SJCRH30 (cell line): Measurements from ENCODE around the gene SYNE3. TPM values are rescaled to one million over a fixed set of nuclear protein-coding genes. Genes with fewer than 3 reads are reported as not detected.
A peak's percentile ranks its signal among the peaks of the same experiment; 100 is the strongest.

Experiments
- DNase-seq, 2 experiments: peaks; one replicate each; pipeline ENCODE4 v3.0.0-alpha.2; 2015 to 2020
- H3K27ac ChIP-seq: fragments of 250-450 bp; sonication (Bioruptor Pico); 2 replicates; pipeline ENCODE4 v1.5.1; 2020; ENCODE audit warnings: mild to moderate bottlenecking, moderate library complexity
- H3K27me3 ChIP-seq: fragments of 250-450 bp; sonication (Bioruptor Pico); 2 replicates; pipeline ENCODE4 v1.5.1; 2020; ENCODE audit warnings: mild to moderate bottlenecking, moderate library complexity
- H3K36me3 ChIP-seq: fragments of 250-450 bp; sonication (Bioruptor Pico); 2 replicates; pipeline ENCODE4 v1.5.1; 2020; ENCODE audit warnings: mild to moderate bottlenecking, moderate library complexity
- H3K4me1 ChIP-seq: fragments of 250-450 bp; sonication (Bioruptor Pico); 2 replicates; pipeline ENCODE4 v1.5.1; 2020; ENCODE audit warnings: mild to moderate bottlenecking, moderate library complexity
- H3K4me3 ChIP-seq: fragments of 250-450 bp; sonication (Bioruptor Pico); 2 replicates; pipeline ENCODE4 v1.5.1; 2020; ENCODE audit warnings: mild to moderate bottlenecking, moderate library complexity
- H3K9me3 ChIP-seq: fragments of 250-450 bp; sonication (Bioruptor Pico); replicated peaks from 2 replicates; pipeline ENCODE4 v1.5.1; 2020; ENCODE audit warnings: mild to moderate bottlenecking, moderate library complexity
- total RNA-seq: library from RNA; depleted of rRNA; stranded (reverse); fragments of >200 nt; shearing (Covaris generic); gene quantifications from 2 replicates; pipeline ENCODE4 v1.2.3, GENCODE V29; 2014

Gene SYNE3
- total RNA-seq, 1 experiment from 2014 or later = 34.5 TPM

DNA sequence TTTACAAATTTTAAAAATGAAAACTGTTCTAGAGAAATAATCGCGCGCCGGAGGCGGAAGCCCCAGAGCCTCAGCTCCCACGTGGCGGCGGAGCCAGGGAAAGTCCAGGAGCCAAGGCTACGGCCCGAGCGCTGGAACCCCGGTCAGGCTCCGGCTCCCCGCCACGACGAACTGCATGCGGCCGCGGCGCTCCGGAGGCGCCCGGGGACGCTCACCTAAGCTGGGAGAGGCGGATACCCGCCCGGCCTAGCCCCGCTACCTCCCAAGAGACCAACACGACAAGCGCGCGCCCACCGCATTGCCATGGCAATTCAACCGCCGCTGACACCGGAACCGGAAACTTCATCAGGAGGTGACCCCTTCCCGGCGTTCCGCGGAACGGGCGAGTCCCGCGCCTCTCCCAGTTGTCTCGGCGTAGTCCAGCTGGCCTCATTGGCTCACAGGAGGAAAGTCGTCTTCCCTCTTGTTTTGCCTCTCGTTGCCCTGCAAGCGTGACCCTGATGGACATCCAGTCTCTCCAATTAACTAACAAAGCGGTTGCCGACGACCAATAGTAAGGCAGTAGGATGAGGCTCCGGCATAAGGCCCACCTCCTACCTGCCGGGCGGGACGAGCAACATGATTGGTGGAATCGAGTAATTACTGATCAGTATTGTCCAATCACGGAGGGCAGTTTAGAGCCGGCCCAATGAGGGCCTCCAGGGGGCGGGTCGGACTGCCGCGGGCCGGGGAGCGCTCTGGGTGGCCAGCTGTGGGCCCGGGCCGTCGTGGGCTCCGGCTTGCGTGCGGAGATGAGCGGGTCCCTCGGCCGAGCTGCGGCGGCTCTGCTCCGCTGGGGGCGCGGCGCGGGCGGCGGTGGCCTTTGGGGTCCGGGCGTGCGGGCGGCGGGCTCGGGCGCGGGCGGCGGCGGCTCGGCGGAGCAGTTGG is 18.1 kb upstream of the SYNE3 start, which contains the start of gene GLRX5:
Gene GLRX5, plus strand, starts transcription at position 752 of the 927 bp plus-strand sequence. Its CDS starts 40 bp downstream, at position 792.
- peaks cover 12% of the 10 kb centered on the region for H3K4me1 ChIP-seq
- H3K36me3 ChIP-seq = peaks cover 6% of the 10 kb centered on the region
- no peaks in the 10 kb centered on the region for H3K27me3 ChIP-seq
- H3K9me3 ChIP-seq = no peaks in the 10 kb centered on the region
- H3K4me3 ChIP-seq = peak within 1 kb of the TSS; percentile 96
- peak within 1 kb of the TSS; percentile 87 for H3K27ac ChIP-seq
- DNase-seq = peak; percentile 99

DNA sequence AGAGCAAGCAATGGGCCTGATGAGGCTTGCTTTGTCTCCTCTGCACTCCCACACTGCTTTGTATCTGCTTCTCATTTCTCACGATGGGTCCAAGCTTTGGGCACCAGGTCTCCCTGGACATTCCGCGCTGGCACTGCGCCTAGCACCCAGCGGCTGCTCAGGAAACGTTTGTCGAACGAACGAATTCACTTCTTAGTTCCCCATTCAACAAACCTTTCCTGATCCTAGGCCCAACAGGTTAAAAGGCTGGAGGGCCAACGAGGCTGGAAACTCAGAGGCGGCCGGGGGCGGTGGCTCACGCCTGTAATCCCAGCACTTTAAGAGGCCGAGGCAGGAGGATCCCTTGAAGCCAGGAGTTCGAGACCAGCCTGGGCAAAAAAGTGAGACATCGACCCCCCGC is 17.4 kb upstream of the SYNE3 start:
- no peaks in the 10 kb centered on the region for H3K27me3 ChIP-seq
- H3K36me3 ChIP-seq = peaks cover 6% of the 10 kb centered on the region
- H3K4me1 ChIP-seq = peaks cover 12% of the 10 kb centered on the region
- H3K27ac ChIP-seq = peak overlapping the region; percentile 87
- peak overlapping the region; percentile 96 for H3K4me3 ChIP-seq
- DNase-seq = no peak
- no peaks in the 10 kb centered on the region for H3K9me3 ChIP-seq

DNA sequence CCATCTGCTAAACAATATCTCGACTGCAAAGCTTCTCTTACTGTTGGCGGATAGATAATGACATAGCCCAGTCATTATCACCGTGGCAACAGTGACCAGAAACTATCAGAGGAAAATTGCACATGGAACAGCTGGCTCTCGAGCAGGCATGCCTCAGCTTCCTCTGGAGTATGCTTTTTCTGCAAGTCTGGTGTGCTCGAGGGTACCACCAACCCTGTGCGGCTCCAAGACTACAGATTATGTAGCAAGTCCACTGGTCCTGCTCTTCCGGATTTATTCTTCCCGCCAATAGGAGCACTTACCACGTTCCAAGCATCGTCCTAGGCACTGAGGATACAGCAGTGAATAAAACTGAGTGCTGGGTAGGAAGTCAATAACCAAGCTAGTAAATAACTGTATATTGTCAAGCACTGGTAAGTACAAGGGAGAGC is 17.0 kb upstream of the SYNE3 start:
- peak overlapping the region; percentile 87 for H3K27ac ChIP-seq
- H3K36me3 ChIP-seq = peaks cover 6% of the 10 kb centered on the region
- peak overlapping the region; percentile 96 for H3K4me3 ChIP-seq
- H3K4me1 ChIP-seq = peaks cover 12% of the 10 kb centered on the region
- DNase-seq = peak; percentile 56 to 68
- no peaks in the 10 kb centered on the region for H3K27me3 ChIP-seq
- H3K9me3 ChIP-seq = no peaks in the 10 kb centered on the region

DNA sequence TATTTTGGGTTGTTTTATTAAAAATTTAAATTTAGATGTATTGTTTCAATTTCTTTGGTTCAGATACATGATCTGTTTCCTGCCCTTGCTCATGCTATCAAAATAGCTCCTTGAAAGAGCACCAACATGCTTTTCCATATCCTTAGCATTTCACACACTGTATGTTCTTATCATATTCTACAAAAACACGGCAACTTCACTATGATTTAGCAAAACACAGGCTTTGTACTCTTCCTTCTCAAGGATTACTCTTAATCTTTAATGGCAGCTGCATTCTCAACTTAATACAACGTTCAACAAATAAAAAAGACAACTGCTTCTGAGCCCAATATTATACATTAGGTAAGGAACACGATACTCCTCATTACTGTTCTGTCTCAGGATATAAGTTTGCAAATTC is 15.5 kb upstream of the SYNE3 start:
- DNase-seq = no peak
- Histone ChIP-seq H3K27ac (no peak overlapping the region), H3K27me3 (no peaks in the 10 kb centered on the region), H3K4me1 (peaks cover 11% of the 10 kb centered on the region), H3K9me3 (no peaks in the 10 kb centered on the region), H3K36me3 (peaks cover 6% of the 10 kb centered on the region), H3K4me3 (peak overlapping the region; percentile 96)

DNA sequence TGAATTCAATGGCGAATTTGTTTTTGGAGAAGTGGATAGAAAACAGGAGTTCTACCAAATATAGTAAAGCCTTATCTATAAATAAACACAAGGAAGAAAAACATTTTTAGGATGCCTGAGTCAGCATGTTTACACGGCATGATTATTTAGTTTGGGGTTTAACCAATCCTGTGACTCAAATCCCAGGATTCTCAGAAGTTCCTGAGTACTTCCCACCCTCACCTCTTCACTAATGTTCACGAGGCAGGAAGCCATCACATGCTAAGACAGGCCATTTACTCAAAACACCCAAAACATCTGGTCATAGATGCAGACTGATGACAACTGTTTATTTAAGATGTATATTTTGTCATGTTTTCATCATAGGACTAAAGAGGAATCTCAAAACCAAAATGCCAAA is 15.0 kb upstream of the SYNE3 start:
- peaks cover 6% of the 10 kb centered on the region for H3K36me3 ChIP-seq
- no peaks in the 10 kb centered on the region for H3K9me3 ChIP-seq
- no peaks in the 10 kb centered on the region for H3K27me3 ChIP-seq
- H3K27ac ChIP-seq = no peak overlapping the region
- no peak for DNase-seq
- H3K4me3 ChIP-seq = no peak overlapping the region
- H3K4me1 ChIP-seq = peaks cover 10% of the 10 kb centered on the region

DNA sequence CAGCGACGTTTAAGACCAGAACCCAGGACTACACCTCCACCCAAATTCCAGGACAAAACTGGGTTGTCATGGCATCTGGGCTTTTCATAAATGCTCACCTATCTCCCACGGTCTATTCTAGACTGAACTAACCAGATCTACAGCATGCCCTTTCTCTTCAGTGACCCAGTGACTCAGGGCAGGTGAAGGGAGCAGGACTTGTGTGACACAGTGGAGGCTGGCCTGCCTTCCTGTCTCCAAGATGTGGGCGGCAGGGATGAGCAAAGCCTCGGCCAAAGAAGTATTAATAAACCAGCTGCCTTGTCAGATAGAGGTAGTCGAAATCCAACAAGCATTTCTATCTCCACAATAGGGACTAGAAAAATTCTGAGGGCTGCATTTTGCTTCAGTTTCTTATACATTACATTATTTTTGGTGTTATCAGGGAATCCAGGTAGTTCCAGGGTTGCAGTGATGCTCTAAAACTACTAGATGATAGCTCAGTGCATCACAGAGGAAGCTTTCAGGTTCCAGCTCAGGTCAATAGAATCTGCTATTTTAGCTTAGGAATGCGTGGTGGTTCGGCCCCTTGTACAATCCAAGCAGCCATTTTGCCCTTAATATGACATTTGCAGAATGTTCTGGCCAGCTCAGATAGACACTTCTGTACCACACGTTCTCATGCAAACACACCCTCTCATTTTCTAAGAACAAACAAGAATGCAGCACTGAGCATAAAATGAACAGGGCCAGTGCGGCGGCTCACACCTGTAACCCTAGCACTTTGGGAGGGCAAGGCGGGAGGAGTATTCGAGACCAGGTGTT is 14.2 kb upstream of the SYNE3 start:
- peaks cover 10% of the 10 kb centered on the region for H3K4me1 ChIP-seq
- no peak for DNase-seq
- no peak overlapping the region for H3K27ac ChIP-seq
- no peaks in the 10 kb centered on the region for H3K9me3 ChIP-seq
- H3K27me3 ChIP-seq = no peaks in the 10 kb centered on the region
- H3K36me3 ChIP-seq = peaks cover 6% of the 10 kb centered on the region
- H3K4me3 ChIP-seq = no peak overlapping the region

DNA sequence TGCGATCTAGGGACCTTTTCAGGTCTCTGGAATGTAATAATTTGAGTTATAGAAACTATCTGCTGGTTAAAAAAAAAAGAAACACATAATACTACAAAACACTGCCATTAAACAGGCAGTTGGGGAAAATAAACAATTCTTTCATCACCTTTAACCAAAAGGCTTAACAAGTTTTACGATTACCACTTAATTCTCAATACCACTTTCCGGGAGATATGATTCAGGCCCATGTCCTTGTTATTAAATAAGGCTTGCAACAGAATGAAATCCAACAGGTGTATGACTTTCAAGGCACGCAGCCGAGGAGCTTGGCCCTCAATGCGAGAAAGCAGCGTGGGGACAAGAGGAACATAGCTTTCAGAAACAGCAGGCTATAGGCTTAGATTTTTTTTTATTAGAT is 12.8 kb upstream of the SYNE3 start:
- H3K27ac ChIP-seq = no peak overlapping the region

GRCh38 chr14:95527387-95528002 is 11.0 kb upstream of the SYNE3 start:
- Histone ChIP-seq H3K4me1 (peaks cover 10% of the 10 kb centered on the region), H3K4me3 (no peak overlapping the region), H3K9me3 (no peaks in the 10 kb centered on the region), H3K36me3 (peaks cover under 1% of the 10 kb centered on the region), H3K27ac (no peak overlapping the region), H3K27me3 (no peaks in the 10 kb centered on the region)
- DNase-seq = peak; percentile 32 to 62

More for the DNA sequence above, 12.8 kb upstream of the SYNE3 start:
- Histone ChIP-seq H3K36me3 (peaks cover 6% of the 10 kb centered on the region), H3K9me3 (no peaks in the 10 kb centered on the region), H3K4me1 (peaks cover 10% of the 10 kb centered on the region), H3K4me3 (no peak overlapping the region), H3K27me3 (no peaks in the 10 kb centered on the region)
- DNase-seq = no peak

DNA sequence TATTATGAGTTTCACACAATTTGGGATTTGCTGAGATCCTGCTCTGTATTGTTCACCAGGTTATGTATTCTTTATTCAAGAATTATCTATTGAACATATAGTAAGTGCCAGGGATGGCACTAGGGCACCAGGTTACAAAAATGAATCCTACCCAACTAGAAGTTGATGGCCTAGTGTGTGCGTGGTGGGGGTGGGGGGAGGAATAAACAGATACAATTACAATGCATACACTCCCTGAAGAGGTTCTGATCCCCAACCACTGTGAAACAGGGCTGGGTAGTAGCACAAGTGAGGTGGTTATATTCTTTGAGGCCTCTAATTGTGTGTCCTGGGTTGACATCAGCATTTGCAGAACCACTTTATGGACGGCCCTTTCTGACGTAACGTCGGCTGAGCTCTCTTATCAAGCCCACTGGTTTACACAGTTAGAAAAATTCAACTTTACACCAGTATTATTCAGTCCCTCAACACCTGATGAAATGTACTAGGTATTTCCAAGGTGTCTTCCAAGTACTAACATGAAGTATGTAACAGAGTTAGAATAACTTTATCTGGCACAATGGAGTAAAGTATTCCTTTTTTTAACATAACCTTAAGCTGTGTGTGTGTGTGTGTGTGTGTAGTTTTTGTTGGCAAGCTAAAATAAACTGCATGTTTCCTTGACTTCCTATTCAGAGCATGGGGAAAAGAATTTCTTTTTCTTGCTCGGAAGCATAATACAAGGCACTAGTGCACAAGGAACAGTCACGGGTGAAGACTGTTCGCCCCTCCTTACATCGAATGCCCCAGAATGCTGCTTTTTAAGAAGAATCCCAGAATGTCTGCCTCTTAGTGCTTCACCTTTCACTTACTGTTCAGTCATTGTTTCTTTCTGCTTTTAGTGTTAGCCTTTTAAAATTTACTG is 10.3 kb upstream of the SYNE3 start:
- H3K27ac ChIP-seq = no peak overlapping the region

GRCh38 chr14:95525999-95526398 is 9.5 kb upstream of the SYNE3 start:
- H3K36me3 ChIP-seq = no peaks in the 10 kb centered on the region; the same call in 1 of the 2 replicates
- no peak overlapping the region for H3K27ac ChIP-seq
- H3K4me1 ChIP-seq = peaks cover 3% of the 10 kb centered on the region; the same call in 1 of the 2 replicates
- no peak for DNase-seq
- no peaks in the 10 kb centered on the region for H3K27me3 ChIP-seq
- H3K4me3 ChIP-seq = no peak overlapping the region
- no peaks in the 10 kb centered on the region for H3K9me3 ChIP-seq

More for the DNA sequence above, 10.3 kb upstream of the SYNE3 start:
- Histone ChIP-seq H3K9me3 (no peaks in the 10 kb centered on the region), H3K4me1 (peaks cover 6% of the 10 kb centered on the region), H3K27me3 (no peaks in the 10 kb centered on the region), H3K4me3 (no peak overlapping the region), H3K36me3 (no peaks in the 10 kb centered on the region; the same call in 1 of the 2 replicates)
- DNase-seq = no peak

- no peaks in the 10 kb centered on the region for H3K27me3 ChIP-seq
- H3K9me3 ChIP-seq = no peaks in the 10 kb centered on the region
- H3K36me3 ChIP-seq = no peaks in the 10 kb centered on the region
- no peak for DNase-seq
- no peak overlapping the region for H3K27ac ChIP-seq
- H3K4me3 ChIP-seq = no peak overlapping the region
- peaks cover 3% of the 10 kb centered on the region; the same call in 1 of the 2 replicates for H3K4me1 ChIP-seq
Observed at GRCh38 chr14:95524706-95525512, 8.5 kb upstream of the SYNE3 start.

- no peak overlapping the region for H3K4me3 ChIP-seq
- H3K4me1 ChIP-seq = peaks cover 3% of the 10 kb centered on the region; the same call in 1 of the 2 replicates
- DNase-seq = no peak
Observed at GRCh38 chr14:95523815-95524448, 7.5 kb upstream of the SYNE3 start.

More at GRCh38 chr14:95523815-95524448, 7.5 kb upstream of the SYNE3 start:
- Histone ChIP-seq H3K27ac (no peak overlapping the region), H3K36me3 (no peaks in the 10 kb centered on the region), H3K9me3 (no peaks in the 10 kb centered on the region), H3K27me3 (no peaks in the 10 kb centered on the region)
